WTC11 (cell line): ENCODE measurements around the gene RUSC2.

Experiments
- CTCF ChIP-seq: fragments of 200-600 bp; IDR thresholded peaks from 2 replicates; pipeline ENCODE4 v1.8.0; 2022; ENCODE audit warnings: antibody characterized with exemption
- FOXJ3 ChIP-seq: sonication (generic); formaldehyde crosslinking; IDR thresholded peaks from 2 replicates; pipeline ENCODE4 v1.9.0; 2021; ENCODE audit warnings: missing genetic modification reagents, mild to moderate bottlenecking, borderline replicate concordance
- SP1 ChIP-seq: sonication (generic); formaldehyde crosslinking; conservative IDR thresholded peaks from 2 replicates; pipeline ENCODE4 v1.8.1; 2022; ENCODE audit warnings: missing genetic modification reagents
- USF2 ChIP-seq: sonication (generic); formaldehyde crosslinking; IDR thresholded peaks from 2 replicates; pipeline ENCODE4 v1.8.1; 2023; ENCODE audit warnings: mild to moderate bottlenecking, missing genetic modification reagents, moderate library complexity
- ZNF512 ChIP-seq: sonication (generic); formaldehyde crosslinking; IDR thresholded peaks from 2 replicates; pipeline ENCODE4 v1.8.1; 2022; ENCODE audit warnings: missing genetic modification reagents, borderline replicate concordance
- TF ChIP-seq, protein P1 (sequence below): sonication (generic); formaldehyde crosslinking; IDR thresholded peaks from 2 replicates; pipeline ENCODE4 v1.8.1; 2022; ENCODE audit warnings: mild to moderate bottlenecking, missing genetic modification reagents, moderate library complexity, borderline replicate concordance

DNA sequence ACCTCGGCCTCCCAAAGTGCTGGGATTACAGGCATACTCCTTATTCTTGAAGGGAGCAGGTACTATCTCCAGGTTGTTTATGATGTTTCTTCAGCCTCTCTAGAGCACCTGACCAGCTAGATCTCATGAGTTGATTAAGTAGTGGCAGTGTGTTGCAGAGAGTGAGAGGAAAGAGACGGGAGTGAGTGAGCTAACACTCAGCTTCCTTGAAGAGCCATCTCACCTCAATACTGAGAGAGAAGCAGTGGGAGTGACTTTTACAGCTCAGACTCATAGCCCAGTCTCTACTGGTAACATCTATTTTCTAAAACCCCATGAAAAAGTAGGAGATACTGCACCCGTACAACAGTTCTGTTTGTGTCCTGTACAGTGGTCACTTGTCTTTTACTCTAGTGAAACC is 43.9 kb upstream of the RUSC2 start:
- TF ChIP-seq FOXJ3 (CRISPR knock-in tag) (no peak), CTCF (no peak), ZNF512 (CRISPR knock-in tag) (no peak), USF2 (CRISPR knock-in tag) (no peak), SP1 (CRISPR knock-in tag) (no peak)
- TF ChIP-seq, protein P1, sequence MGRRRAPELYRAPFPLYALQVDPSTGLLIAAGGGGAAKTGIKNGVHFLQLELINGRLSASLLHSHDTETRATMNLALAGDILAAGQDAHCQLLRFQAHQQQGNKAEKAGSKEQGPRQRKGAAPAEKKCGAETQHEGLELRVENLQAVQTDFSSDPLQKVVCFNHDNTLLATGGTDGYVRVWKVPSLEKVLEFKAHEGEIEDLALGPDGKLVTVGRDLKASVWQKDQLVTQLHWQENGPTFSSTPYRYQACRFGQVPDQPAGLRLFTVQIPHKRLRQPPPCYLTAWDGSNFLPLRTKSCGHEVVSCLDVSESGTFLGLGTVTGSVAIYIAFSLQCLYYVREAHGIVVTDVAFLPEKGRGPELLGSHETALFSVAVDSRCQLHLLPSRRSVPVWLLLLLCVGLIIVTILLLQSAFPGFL (CRISPR knock-in tag) = no peak
